ENCODE measurements around the gene RNF144A. TPM values are rescaled to one million over a fixed set of nuclear protein-coding genes. Genes with fewer than 3 reads are reported as not detected.

The RNF144A gene
- total and polyA plus RNA-seq, 2 donors from 2014 or later = 4.2 to 12.3 TPM

- FAIRE-seq (no peak), DNase-seq (no peak)
- no peak overlapping the region for H3K27ac ChIP-seq (ENCODE audit: low read depth in 2 of 2, low read length in 2 of 2)
- H3K27me3 ChIP-seq (ENCODE audit: control insufficient read depth, insufficient read depth, low read length) = no peaks in the 10 kb centered on the region
- H3K4me1 ChIP-seq (ENCODE audit: control insufficient read depth in 2 of 3, insufficient read depth in 2 of 3, low read depth in 1 of 3, low read length in 3 of 3) = no peaks in the 10 kb centered on the region
- no peak for TF ChIP-seq CTCF (IDR thresholded peaks at IDR 0.05; ENCODE audit: borderline replicate concordance, extremely low read depth, insufficient read depth)
- H3K9ac ChIP-seq (ENCODE audit: low read length in 3 of 3) = no peak overlapping the region
- no peaks in the 10 kb centered on the region for H3K36me3 ChIP-seq (ENCODE audit: control insufficient read depth in 2 of 3, insufficient read depth in 3 of 3, low read length in 3 of 3)
- H3K9me3 ChIP-seq (ENCODE audit: control insufficient read depth in 2 of 3, insufficient read depth in 1 of 3, low read length in 3 of 3) = no peaks in the 10 kb centered on the region
- intact Hi-C loops (cut with DNase I) = no loop called here
- no peak overlapping the region for H3K4me3 ChIP-seq (ENCODE audit: low read length in 3 of 3)
Measured at GRCh38 chr2:6905668-6906067, 11.5 kb upstream of the RNF144A start.

- FAIRE-seq = no peak
- TF ChIP-seq CTCF (IDR thresholded peaks at IDR 0.05; ENCODE audit: borderline replicate concordance, extremely low read depth, insufficient read depth) = no peak
- Histone ChIP-seq H3K4me3 (ENCODE audit: low read length in 3 of 3) (no peak overlapping the region), H3K36me3 (ENCODE audit: control insufficient read depth in 2 of 3, insufficient read depth in 3 of 3, low read length in 3 of 3) (no peaks in the 10 kb centered on the region), H3K27ac (ENCODE audit: low read depth in 2 of 2, low read length in 2 of 2) (no peak overlapping the region), H3K4me1 (ENCODE audit: control insufficient read depth in 2 of 3, insufficient read depth in 2 of 3, low read depth in 1 of 3, low read length in 3 of 3) (no peaks in the 10 kb centered on the region), H3K9ac (ENCODE audit: low read length in 3 of 3) (no peak overlapping the region), H3K9me3 (ENCODE audit: control insufficient read depth in 2 of 3, insufficient read depth in 1 of 3, low read length in 3 of 3) (no peaks in the 10 kb centered on the region), H3K27me3 (ENCODE audit: control insufficient read depth, insufficient read depth, low read length) (no peaks in the 10 kb centered on the region)
- intact Hi-C loops (cut with DNase I) = no loop called here
- no peak for DNase-seq
Measured at GRCh38 chr2:6906165-6906741, 11.0 kb upstream of the RNF144A start.

GRCh38 chr2:6908291-6908690, 8.9 kb upstream of the RNF144A start:
- no peak for TF ChIP-seq CTCF (IDR thresholded peaks at IDR 0.05; ENCODE audit: borderline replicate concordance, extremely low read depth, insufficient read depth)
- Histone ChIP-seq H3K36me3 (ENCODE audit: control insufficient read depth in 2 of 3, insufficient read depth in 3 of 3, low read length in 3 of 3) (no peaks in the 10 kb centered on the region), H3K27ac (ENCODE audit: low read depth in 2 of 2, low read length in 2 of 2) (no peak overlapping the region), H3K4me1 (ENCODE audit: control insufficient read depth in 2 of 3, insufficient read depth in 2 of 3, low read depth in 1 of 3, low read length in 3 of 3) (no peaks in the 10 kb centered on the region), H3K4me3 (ENCODE audit: low read length in 3 of 3) (no peak overlapping the region), H3K9me3 (ENCODE audit: control insufficient read depth in 2 of 3, insufficient read depth in 1 of 3, low read length in 3 of 3) (no peaks in the 10 kb centered on the region), H3K9ac (ENCODE audit: low read length in 3 of 3) (no peak overlapping the region), H3K27me3 (ENCODE audit: control insufficient read depth, insufficient read depth, low read length) (no peaks in the 10 kb centered on the region)
- intact Hi-C loops (cut with DNase I) = no loop called here
- DNase-seq (no peak), FAIRE-seq (no peak)

Data from kidney (tissue), 14 donors.